Esophagus squamous epithelium (tissue), 4 donors: Measurements from ENCODE around the gene PLK5.

Experiments
- POLR2A ChIP-seq, 4 donors: fragments of 450-650 bp; IDR thresholded peaks; one replicate each; pipeline ENCODE4 v1.6.1; 2017; ENCODE audit warnings: antibody characterized with exemption in 4 of 4, mild to moderate bottlenecking in 4 of 4, moderate library complexity in 3 of 4
- TF ChIP-seq, protein P1 (sequence below), 6 experiments: fragments of 450-650 bp in 4 of 6; fragments of 200-600 bp in 2 of 6; sonication (generic) in 2 of 6; IDR thresholded peaks; one replicate each; pipeline ENCODE4 v1.5.1; 2016 to 2019; ENCODE audit warnings: antibody characterized with exemption in 6 of 6, mild to moderate bottlenecking in 4 of 6, moderate library complexity in 4 of 6

- TF ChIP-seq, protein P1, sequence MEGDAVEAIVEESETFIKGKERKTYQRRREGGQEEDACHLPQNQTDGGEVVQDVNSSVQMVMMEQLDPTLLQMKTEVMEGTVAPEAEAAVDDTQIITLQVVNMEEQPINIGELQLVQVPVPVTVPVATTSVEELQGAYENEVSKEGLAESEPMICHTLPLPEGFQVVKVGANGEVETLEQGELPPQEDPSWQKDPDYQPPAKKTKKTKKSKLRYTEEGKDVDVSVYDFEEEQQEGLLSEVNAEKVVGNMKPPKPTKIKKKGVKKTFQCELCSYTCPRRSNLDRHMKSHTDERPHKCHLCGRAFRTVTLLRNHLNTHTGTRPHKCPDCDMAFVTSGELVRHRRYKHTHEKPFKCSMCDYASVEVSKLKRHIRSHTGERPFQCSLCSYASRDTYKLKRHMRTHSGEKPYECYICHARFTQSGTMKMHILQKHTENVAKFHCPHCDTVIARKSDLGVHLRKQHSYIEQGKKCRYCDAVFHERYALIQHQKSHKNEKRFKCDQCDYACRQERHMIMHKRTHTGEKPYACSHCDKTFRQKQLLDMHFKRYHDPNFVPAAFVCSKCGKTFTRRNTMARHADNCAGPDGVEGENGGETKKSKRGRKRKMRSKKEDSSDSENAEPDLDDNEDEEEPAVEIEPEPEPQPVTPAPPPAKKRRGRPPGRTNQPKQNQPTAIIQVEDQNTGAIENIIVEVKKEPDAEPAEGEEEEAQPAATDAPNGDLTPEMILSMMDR (IDR thresholded peaks at IDR 0.05), result no peak
- no peak for TF ChIP-seq POLR2A (IDR thresholded peaks at IDR 0.05)
These were observed at the start of gene PLK5 for GRCh38 chr19:1523412-1524286.
